GM21390 (cell line): ENCODE results near the gene FAM118B.

Source experiments
- ATAC-seq: cut with Tn5 transposase; IDR thresholded peaks from one replicate; pipeline ENCODE4 v1.9.1; 2021; ENCODE audit not compliant: unreplicated experiment

FAM118B gene

DNA sequence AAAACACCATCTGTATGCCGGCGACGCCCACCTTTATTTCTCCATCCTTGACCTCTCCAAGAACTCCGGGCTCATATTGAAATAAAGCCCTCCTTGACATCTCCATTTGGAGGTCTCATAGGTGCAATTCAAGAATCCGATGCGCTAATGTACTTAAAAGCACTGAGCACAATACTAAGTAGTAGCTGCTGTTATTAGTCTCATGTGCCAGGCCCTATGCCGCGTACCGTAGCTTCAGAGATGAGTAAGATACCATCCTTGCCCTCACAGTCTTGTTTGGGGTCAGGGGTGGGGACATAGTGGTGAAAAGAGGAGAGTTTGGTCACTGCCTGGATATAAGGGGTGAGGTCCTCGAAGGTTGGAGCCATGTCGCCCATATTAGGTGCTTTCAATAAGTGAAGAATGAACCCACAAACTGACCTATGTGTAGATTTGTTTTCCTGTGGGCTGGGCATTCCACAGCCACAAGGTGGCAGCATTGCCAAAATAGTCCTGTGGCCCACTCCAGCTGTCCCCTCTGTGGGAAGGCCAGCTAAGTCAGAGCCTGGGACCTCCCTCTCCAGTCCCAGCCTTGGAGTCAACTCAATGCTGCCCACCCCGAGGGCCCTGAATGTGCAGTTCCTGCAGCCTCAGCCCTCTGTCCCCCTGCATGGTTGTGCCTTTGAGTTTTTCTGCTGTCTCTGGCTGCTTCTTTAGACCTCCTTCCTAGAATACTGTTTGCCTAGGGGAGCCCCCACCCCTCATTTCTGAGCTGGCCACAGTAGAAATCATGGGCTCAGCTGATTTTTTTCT lies 98.8 kb downstream of the FAM118B start:
- ATAC-seq = peak; percentile 30

DNA sequence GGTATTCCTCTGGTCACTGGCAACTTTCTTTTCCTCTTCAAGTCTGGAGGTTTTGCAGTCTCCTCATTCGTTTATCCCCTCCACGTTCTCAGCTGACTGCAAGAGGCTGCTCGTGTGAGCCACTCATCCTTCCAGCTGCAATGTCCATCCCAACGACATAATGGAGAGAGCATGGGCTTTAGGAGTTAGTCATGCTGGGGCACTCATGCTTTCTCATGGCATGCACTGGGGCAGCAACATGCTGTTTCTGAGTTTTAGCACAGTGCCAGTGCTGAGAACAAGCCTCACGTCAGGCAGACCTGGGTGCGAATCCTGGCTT lies 99.4 kb downstream of the FAM118B start:
- ATAC-seq = no peak

DNA sequence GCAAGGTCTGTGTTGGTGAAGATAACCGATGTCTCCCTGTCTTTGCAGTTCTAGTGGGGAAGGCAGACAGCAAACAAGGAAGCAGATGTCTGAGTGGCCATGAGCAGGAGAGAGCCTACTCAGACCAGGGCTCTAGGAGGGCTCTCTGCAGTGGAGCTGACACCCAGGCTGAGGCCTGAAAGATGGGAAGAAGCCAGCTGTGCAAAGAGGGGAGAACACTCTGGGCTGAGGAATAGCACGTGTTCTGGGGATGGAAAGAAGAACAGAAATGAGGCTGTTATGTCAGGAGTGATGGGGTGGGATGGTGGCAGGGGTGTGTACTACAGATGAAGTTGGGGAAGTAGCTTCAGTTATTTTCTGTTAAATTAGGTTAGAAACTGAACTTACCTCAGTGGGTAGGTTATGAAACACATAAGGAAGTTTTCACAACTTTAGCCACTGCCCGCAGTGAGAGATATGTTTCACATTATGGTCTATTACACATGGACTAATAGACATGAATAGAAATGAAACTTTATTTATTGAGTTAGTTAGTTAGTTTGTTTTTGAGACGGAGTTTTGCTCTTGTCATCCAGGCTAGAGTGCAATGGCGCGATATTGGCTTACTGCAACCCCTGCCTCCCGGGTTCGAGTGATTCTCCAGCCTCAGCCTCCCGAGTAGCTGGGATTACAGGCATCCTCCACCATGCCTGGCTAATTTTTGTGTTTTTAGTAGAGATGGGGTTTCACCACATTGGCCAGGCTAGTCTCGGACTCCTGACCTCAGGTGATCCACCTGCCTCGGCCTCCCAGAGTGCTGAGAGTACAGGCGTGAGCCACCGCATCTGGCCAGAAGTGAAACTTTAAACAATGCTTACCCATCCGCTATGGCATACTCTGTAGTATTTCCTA lies 100.1 kb downstream of the FAM118B start:
- peak; percentile 73 for ATAC-seq
